Activated naive CD8-positive, alpha-beta T cell treated with anti-CD3 and anti-CD28 coated beads, Interleukin-2, amount 50 U/mL, for 24 hours (primary cell): ENCODE data around the gene HOXC12.

Experiments used
- ATAC-seq: fragments of 150-1000 bp; cut with Tn5 transposase; one replicate; pipeline ENCODE4 v1.10.0; 2021
- DNase-seq: peaks from one replicate; pipeline ENCODE4 v3.0.0; 2021
- H3K27ac Mint-ChIP-seq: one replicate; pipeline ENCODE4 v1.8.0; 2021; ENCODE audit warnings: mild to moderate bottlenecking, mixed read lengths
- H3K27me3 Mint-ChIP-seq: one replicate; pipeline ENCODE4 v1.8.0; 2021; ENCODE audit warnings: mixed read lengths
- H3K36me3 Mint-ChIP-seq: one replicate; pipeline ENCODE4 v1.8.0; 2021; ENCODE audit warnings: low read depth, mixed read lengths
- H3K4me1 Mint-ChIP-seq: one replicate; pipeline ENCODE4 v1.8.0; 2021; ENCODE audit warnings: mixed read lengths
- H3K4me3 Mint-ChIP-seq: one replicate; pipeline ENCODE4 v1.8.0; 2021; ENCODE audit warnings: mild to moderate bottlenecking, moderate library complexity, mixed read lengths
- H3K9me3 Mint-ChIP-seq: one replicate; pipeline ENCODE4 v1.8.0; 2021; ENCODE audit warnings: mixed read lengths

Gene HOXC12

DNA sequence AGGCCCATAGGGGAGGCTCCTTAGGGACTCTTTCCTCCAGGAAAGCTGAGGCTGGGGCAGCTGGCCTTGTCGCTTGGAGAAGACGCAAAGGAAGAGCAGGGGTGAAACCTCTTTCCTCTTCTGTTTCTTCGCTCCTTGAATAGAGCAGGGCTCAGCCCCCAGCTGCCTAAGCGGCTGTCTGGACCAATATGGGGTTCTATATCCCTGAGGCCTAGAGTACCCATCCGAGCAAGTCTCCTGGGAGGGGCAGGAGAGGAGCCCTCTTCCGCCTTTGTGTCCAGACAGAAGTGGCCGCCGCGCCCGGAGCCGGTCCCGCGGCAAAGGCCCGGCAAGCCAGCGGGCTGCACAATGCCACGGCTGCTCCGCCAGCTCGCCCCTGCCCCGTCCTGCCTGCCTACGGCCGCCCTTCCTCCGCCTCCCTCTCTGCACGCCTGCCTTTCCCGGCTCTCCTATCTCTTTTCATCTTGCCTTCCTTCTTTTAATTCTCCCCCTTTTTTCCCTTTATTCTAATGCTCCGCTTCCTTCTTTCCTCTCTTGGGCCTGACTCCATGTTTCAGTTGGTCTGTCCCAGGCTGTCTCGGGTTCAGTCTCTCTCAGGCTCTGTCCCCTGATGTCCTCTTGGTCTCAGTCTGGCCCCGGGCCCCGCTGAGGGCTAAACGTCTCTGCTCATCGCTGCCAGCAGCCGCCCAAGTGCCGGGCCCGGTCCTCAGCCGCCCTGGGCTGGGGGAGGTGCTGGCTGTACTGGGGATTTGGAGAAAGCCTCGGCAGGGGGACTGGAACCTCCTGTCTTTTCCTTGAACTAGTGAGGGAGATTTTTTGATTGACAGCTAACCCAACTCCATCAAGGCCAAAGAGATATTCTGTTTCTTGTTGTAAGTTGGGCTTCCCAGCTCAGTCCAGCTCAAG is 42.8 kb downstream of the HOXC12 start:
- Mint-ChIP-seq H3K4me1 (peaks cover 31% of the 10 kb centered on the region), H3K4me3 (no peak overlapping the region), H3K27ac (no peak overlapping the region), H3K27me3 (peaks cover 94% of the 10 kb centered on the region), H3K9me3 (no peaks in the 10 kb centered on the region), H3K36me3 (peaks cover 2% of the 10 kb centered on the region)
- no peak for DNase-seq
- no peak for ATAC-seq

DNA sequence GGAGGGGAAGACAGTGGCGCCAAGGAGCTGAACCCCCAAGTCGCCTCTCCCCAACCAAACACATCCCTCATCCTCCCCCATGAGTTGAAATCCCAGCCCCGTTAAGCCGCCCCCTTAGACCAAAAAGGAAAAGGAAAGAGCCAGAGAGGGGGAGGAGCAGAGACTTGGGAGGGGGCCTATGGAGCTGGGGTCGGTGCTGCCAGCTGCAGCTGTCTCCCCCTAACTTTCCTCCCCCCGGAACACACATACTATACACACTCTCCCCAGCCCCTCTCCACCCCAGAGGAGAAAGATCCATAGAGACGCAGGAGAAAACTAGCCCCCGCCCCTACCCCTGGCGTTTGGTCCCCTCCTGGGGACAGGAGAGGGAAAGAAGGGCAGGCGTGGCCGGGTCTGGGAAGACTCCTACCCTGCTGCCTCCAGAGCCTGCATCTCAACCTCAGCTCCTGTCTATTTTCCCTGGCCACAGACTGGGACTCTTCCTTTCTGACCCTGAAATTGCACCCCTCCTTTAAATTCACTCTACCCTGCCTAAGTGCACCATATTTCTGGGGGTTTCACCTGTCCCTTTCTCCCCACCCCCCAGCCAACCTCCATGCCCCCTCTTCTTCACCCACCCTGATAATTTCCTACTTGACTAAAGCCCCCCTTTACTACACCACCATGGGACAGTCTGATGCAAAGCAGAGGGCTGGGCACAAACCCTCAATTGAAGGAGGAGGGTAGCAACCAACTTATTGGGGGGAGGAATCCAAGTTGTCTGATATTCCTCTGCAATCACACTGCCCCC is 43.6 kb downstream of the HOXC12 start:
- H3K4me1 Mint-ChIP-seq: peaks cover 32% of the 10 kb centered on the region
- ATAC-seq (no peak), DNase-seq (no peak)
- peaks cover 2% of the 10 kb centered on the region for H3K36me3 Mint-ChIP-seq
- H3K4me3 Mint-ChIP-seq: no peak overlapping the region
- no peak overlapping the region for H3K27ac Mint-ChIP-seq
- peaks cover 94% of the 10 kb centered on the region for H3K27me3 Mint-ChIP-seq
- H3K9me3 Mint-ChIP-seq: no peaks in the 10 kb centered on the region

DNA sequence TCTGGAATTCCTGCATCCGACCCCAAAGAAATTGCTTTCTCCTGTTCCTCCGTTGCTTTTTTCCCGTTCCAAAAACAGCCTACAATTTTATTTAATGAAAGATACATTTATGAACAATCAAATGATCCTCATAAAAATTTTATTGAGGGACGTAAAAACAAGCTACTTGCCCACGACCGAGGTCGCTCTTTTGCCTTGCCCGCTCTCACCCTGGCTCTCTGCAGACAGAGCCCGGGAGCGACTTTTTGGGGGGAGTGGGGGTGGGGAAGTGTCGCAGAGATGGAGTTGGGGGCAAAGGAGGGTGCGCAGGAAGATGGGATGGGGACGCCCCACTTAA is 44.2 kb downstream of the HOXC12 start:
- Mint-ChIP-seq H3K27ac (no peak overlapping the region), H3K27me3 (peaks cover 94% of the 10 kb centered on the region), H3K36me3 (peaks cover 2% of the 10 kb centered on the region), H3K9me3 (no peaks in the 10 kb centered on the region), H3K4me3 (no peak overlapping the region), H3K4me1 (peaks cover 31% of the 10 kb centered on the region)
- no peak for DNase-seq
- no peak for ATAC-seq

GRCh38 chr12:53999559-54000115 is 44.9 kb downstream of the HOXC12 start:
- DNase-seq (no peak), ATAC-seq (no peak)
- Mint-ChIP-seq H3K36me3 (peaks cover 2% of the 10 kb centered on the region), H3K4me1 (peaks cover 26% of the 10 kb centered on the region), H3K27me3 (peaks cover 92% of the 10 kb centered on the region), H3K4me3 (peak overlapping the region; percentile 46), H3K9me3 (no peaks in the 10 kb centered on the region), H3K27ac (no peak overlapping the region)

- Mint-ChIP-seq H3K9me3 (no peaks in the 10 kb centered on the region), H3K4me1 (peaks cover 23% of the 10 kb centered on the region), H3K27ac (no peak within 1 kb of the TSS), H3K4me3 (peak within 1 kb of the TSS; percentile 46), H3K27me3 (peaks cover 93% of the 10 kb centered on the region), H3K36me3 (peaks cover 2% of the 10 kb centered on the region)
- ATAC-seq (no peak), DNase-seq (no peak)
Measured at GRCh38 chr12:54000116-54001114, 45.7 kb downstream of the HOXC12 start, which contains the start of gene HOXC9. TSS of gene HOXC9 (plus strand) at chr12:54000161. CDS start at chr12:54000189, 28 bp downstream.

DNA sequence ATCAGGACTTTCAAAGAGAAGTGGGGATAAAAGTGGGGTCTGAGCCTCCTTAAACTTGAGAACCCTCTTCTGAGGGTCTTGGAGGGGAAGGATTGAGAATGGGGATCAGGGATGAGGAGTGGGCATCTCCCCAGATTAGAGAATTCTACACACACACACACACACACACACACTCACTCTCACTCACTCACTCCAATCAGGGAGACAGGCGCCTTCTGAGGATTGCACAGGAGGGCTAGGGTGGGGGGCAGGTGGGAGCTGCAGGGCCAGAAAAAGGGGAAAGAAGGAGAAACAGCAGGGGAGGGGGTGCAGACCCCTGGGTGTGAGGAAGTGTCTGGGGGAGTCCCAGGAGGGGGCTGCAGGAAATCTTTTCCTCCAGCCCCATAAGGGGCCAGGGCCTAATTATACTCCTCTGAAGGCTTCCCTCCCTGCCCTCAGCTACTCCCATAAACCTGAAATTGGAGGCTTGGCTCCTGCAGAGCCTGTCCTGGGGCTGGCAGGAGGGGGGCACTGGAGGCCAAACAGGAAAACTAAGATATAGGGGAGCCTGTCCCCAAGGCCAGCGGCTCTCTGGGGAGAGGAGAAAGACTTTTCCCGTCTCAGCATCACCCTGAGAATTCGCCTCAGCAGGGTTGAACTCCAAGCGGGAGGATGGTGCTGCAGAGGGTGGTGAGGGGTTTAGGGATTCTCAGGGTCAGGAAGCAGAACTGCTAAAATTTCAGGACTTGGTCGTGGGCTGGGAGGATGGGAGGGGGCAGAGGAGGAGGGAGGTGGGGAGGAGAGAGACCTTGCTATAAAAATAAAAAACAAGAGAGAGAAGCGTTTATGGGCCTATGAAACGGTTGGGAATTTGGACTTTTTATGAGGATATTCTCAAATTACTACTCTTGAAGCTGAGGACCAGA is 46.8 kb downstream of the HOXC12 start:
- H3K27me3 Mint-ChIP-seq: peaks cover 95% of the 10 kb centered on the region
- peaks cover 23% of the 10 kb centered on the region for H3K4me1 Mint-ChIP-seq
- H3K27ac Mint-ChIP-seq: no peak overlapping the region
- DNase-seq (no peak), ATAC-seq (no peak)
- H3K36me3 Mint-ChIP-seq: peaks cover 2% of the 10 kb centered on the region
- no peaks in the 10 kb centered on the region for H3K9me3 Mint-ChIP-seq
- no peak overlapping the region for H3K4me3 Mint-ChIP-seq

- no peak overlapping the region for H3K4me3 Mint-ChIP-seq
- ATAC-seq (no peak), DNase-seq (no peak)
- H3K27ac Mint-ChIP-seq: no peak overlapping the region
- peaks cover 2% of the 10 kb centered on the region for H3K36me3 Mint-ChIP-seq
- peaks cover 95% of the 10 kb centered on the region for H3K27me3 Mint-ChIP-seq
- H3K4me1 Mint-ChIP-seq: peaks cover 22% of the 10 kb centered on the region
- H3K9me3 Mint-ChIP-seq: no peaks in the 10 kb centered on the region
Measured at GRCh38 chr12:54002278-54002914, 47.7 kb downstream of the HOXC12 start.

DNA sequence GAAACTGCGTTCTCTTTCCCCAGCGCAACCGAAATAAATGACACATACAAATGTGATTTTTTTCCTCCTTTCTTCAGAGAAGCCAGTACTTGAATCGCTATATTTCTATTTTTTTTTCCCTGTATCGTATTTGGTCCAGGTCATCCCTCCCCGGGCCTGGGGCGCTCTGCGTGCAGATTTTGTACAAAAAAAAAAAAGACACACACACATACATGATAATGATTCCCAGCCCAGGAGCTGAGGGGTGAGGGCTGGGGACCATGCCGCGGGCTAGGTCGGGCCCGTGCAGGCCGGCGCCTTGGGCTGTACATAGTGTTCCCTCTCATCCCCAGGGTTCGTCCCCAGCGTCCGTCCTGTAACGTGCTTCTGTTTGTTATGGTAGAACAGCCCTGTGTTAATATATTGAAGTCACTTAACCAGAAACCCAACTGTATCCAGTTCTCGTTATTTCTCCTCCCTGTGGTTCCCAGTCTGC is 48.2 kb downstream of the HOXC12 start:
- Mint-ChIP-seq H3K4me3 (no peak overlapping the region), H3K36me3 (no peaks in the 10 kb centered on the region), H3K27ac (no peak overlapping the region), H3K9me3 (no peaks in the 10 kb centered on the region), H3K4me1 (peaks cover 18% of the 10 kb centered on the region), H3K27me3 (peaks cover 95% of the 10 kb centered on the region)
- DNase-seq: no peak
- ATAC-seq: no peak

- H3K4me1 Mint-ChIP-seq: peaks cover 18% of the 10 kb centered on the region
- DNase-seq (no peak), ATAC-seq (no peak)
- H3K9me3 Mint-ChIP-seq: no peaks in the 10 kb centered on the region
- H3K36me3 Mint-ChIP-seq: no peaks in the 10 kb centered on the region
- no peak overlapping the region for H3K27ac Mint-ChIP-seq
- no peak overlapping the region for H3K4me3 Mint-ChIP-seq
- peaks cover 94% of the 10 kb centered on the region for H3K27me3 Mint-ChIP-seq
Measured at GRCh38 chr12:54003625-54004024, 48.9 kb downstream of the HOXC12 start.

DNA sequence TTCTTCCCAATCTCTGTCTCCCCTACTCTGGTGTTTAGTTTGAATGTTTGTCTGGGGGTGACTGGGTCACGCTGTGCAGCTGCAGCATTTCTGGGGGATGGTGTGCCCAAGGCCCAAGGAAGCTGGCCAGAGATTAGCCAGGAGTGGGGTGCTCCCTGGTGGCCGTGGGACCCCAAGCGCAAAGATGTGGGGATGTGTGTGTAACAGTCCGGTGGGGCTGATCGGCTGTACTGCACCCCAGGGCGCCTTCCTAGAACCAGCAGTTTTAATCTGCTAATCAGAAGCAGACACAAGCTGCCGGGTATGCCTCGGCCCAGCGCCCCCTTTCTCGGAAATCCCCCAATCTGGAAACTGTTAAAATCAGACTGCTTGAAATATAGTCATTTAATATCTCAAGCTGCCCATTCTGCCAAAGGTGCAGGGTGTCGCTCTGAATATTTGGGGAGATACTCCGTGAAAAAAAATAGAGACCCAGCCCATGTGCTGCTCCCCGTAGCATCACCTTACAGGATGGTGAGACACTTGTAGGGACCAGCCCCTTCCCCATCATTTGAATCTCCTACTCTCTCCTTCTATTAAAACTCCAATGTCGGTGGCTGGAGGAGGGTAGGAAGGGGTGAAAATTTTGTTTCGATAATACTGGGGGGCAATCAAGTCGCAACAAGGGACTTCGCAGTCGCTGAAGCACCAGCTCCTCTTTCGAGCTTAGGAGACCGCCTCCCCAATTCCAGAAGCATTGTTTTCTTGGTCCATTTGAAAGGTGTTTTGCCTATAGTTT is 49.5 kb downstream of the HOXC12 start:
- H3K27ac Mint-ChIP-seq: no peak overlapping the region

DNA sequence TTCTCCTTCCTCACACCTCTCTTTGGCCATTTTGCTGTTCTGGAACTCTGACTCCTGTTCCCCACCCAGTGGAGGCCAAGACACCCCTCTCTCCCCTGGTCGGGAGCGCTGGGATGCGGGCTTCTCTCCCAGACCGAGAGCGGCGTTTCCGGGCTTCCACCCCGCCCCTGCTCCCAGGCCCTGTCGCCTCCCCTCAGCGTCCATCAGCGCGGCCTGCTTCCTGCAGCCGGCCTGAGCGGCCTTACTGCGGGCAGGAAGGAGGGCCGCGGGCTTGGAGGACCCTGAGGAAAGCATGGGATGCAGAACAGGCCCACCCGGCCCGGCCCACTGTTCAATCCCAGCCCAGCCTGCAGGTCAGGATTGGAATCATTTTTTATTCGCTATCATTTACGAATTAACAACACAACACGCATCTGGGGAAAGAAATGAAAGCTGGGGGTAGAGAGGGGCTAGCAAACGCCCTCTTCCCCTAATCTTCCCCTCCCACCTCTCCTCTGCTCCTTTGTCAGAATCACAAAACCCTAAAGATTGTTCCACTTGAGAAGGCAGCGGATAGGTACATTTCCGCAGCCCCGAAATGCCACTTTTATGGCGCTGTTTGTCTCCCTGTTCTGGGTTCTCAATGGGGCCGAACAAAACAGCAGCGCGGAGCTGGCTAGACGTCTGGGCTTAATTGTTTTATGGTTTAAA is 50.3 kb downstream of the HOXC12 start:
- DNase-seq: no peak
- Mint-ChIP-seq H3K4me3 (no peak overlapping the region), H3K27ac (no peak overlapping the region), H3K27me3 (peaks cover 93% of the 10 kb centered on the region), H3K9me3 (no peaks in the 10 kb centered on the region), H3K4me1 (peaks cover 25% of the 10 kb centered on the region), H3K36me3 (no peaks in the 10 kb centered on the region)
- no peak for ATAC-seq

More for the DNA sequence above, 49.5 kb downstream of the HOXC12 start:
- Mint-ChIP-seq H3K4me1 (peaks cover 20% of the 10 kb centered on the region), H3K27me3 (peaks cover 92% of the 10 kb centered on the region), H3K4me3 (no peak overlapping the region), H3K36me3 (no peaks in the 10 kb centered on the region), H3K9me3 (no peaks in the 10 kb centered on the region)
- no peak for DNase-seq
- ATAC-seq: no peak

GRCh38 chr12:54005531-54005852 is 50.8 kb downstream of the HOXC12 start:
- Mint-ChIP-seq H3K9me3 (no peaks in the 10 kb centered on the region), H3K36me3 (no peaks in the 10 kb centered on the region), H3K27me3 (peaks cover 94% of the 10 kb centered on the region), H3K4me1 (peaks cover 26% of the 10 kb centered on the region), H3K4me3 (no peak overlapping the region), H3K27ac (no peak overlapping the region)
- no peak for ATAC-seq
- no peak for DNase-seq
